Karpas-422 (cell line): ENCODE data around the gene FAHD1. TPM values are rescaled to one million over a fixed set of nuclear protein-coding genes. Genes with fewer than 3 reads are reported as not detected.

Source experiments
- total RNA-seq: library from RNA; depleted of rRNA; stranded (reverse); fragments of >200 nt; shearing (Covaris generic); gene quantifications from 2 replicates; pipeline ENCODE4 v1.2.3, GENCODE V29; 2014; ENCODE audit warnings: low replicate concordance; rRNA removed

FAHD1 gene
- total RNA-seq, 1 experiment from 2014 or later = 12.6 TPM

Other genes starting within 250 kb of the FAHD1 start
- gene IFT140, start 215.1 kb upstream of the FAHD1 start, total RNA-seq = 13.6 and 16.1 TPM in 2 replicates
- 7.6 TPM in 2 replicates for gene CRAMP1, start 214.8 kb upstream of the FAHD1 start, total RNA-seq
- gene JPT2, start 148.9 kb upstream of the FAHD1 start, total RNA-seq = 26.2 and 35.6 TPM in 2 replicates
- gene MAPK8IP3, start 121.0 kb upstream of the FAHD1 start, total RNA-seq = 59.2 and 82.4 TPM in 2 replicates
- 35.9 and 83.0 TPM in 2 replicates for gene NME3, start 55.7 kb upstream of the FAHD1 start, total RNA-seq
- 7.7 and 27.2 TPM in 2 replicates for gene EME2, start 54.4 kb upstream of the FAHD1 start, total RNA-seq
- gene MRPS34, start 54.1 kb upstream of the FAHD1 start, total RNA-seq = 101 and 177 TPM in 2 replicates
- gene SPSB3, start 44.6 kb upstream of the FAHD1 start, total RNA-seq = 38.5 and 73.9 TPM in 2 replicates
- gene NUBP2, start 44.2 kb upstream of the FAHD1 start, total RNA-seq = 35.9 and 66.3 TPM in 2 replicates
- not detected in 2 replicates for gene IGFALS, start 33.5 kb upstream of the FAHD1 start, total RNA-seq
- gene HAGH, start 381 bp upstream of the FAHD1 start, total RNA-seq = 38.4 and 126 TPM in 2 replicates
- gene MEIOB, start 45.0 kb downstream of the FAHD1 start, total RNA-seq = not detected in 2 replicates
- gene HS3ST6, start 91.2 kb downstream of the FAHD1 start, total RNA-seq = not detected in 2 replicates
- gene MSRB1, start 116.0 kb downstream of the FAHD1 start, total RNA-seq = 4.8 and 18.1 TPM in 2 replicates
- gene RPL3L, start 127.5 kb downstream of the FAHD1 start, total RNA-seq = not detected in 2 replicates
- gene NDUFB10, start 132.3 kb downstream of the FAHD1 start, total RNA-seq = 288 and 537 TPM in 2 replicates
- 3,837 and 4,799 TPM in 2 replicates for gene RPS2, start 137.6 kb downstream of the FAHD1 start, total RNA-seq
- gene RNF151, start 139.7 kb downstream of the FAHD1 start, total RNA-seq = not detected in 2 replicates
- gene TBL3, start 144.8 kb downstream of the FAHD1 start, total RNA-seq = 25.4 and 48.6 TPM in 2 replicates
- not detected in 2 replicates for gene NOXO1, start 154.3 kb downstream of the FAHD1 start, total RNA-seq
- 17.0 and 43.8 TPM in 2 replicates for gene GFER, start 157.0 kb downstream of the FAHD1 start, total RNA-seq
- gene SYNGR3, start 162.8 kb downstream of the FAHD1 start, total RNA-seq = 5.3 and 16.3 TPM in 2 replicates
- gene ZNF598, start 182.6 kb downstream of the FAHD1 start, total RNA-seq = 12.6 and 20.5 TPM in 2 replicates
- 3.0 TPM in 1 of 2 replicates, not detected in the other for gene NPW, start 192.6 kb downstream of the FAHD1 start, total RNA-seq
- gene NHERF2, start 199.7 kb downstream of the FAHD1 start, total RNA-seq = not detected in 2 replicates
- gene NTHL1, start 220.6 kb downstream of the FAHD1 start, total RNA-seq = 23.2 and 52.2 TPM in 2 replicates
- 33.3 and 64.5 TPM in 2 replicates for gene TSC2, start 220.8 kb downstream of the FAHD1 start, total RNA-seq